A549 (cell line): Measurements from ENCODE around the gene MYO15B. TPM values are rescaled to one million over a fixed set of nuclear protein-coding genes. Genes with fewer than 3 reads are reported as not detected.

Source experiments
- ATAC-seq, 2 experiments: fragments of 200-7000 bp in 1 of 2; fragments of >200 bp in 1 of 2; cut with Nextera tagmentation in 1 of 2; cut with Tn5 transposase in 1 of 2; 3 replicates each; pipeline versions ENCODE4 v1.8.0 to v1.9.1; 2018 to 2020; ENCODE audit warnings: mild to moderate bottlenecking in 1 of 2, moderate library complexity in 1 of 2
- CTCF ChIA-PET: fragments of 300-600 bp; sonication (Branson Sonifier 250); formaldehyde crosslinking; extraction: SDS; loops from one replicate; lab custom pipeline; 2021; ENCODE audit warnings: antibody characterized with exemption, inconsistent platforms; lab: Yijun Ruan, JAX
- POLR2A ChIA-PET: fragments of 350-600 bp; formaldehyde crosslinking; extraction: SDS; loops from one replicate; lab custom pipeline; 2021; ENCODE audit warnings: antibody characterized with exemption, inconsistent platforms; lab: Yijun Ruan, JAX
- DNase-seq, 2 experiments: peaks; one replicate each; pipeline versions ENCODE4 v3.0.0 to v3.0.0-alpha.2; 2011 to 2016; ENCODE audit warnings: low read depth in 1 of 2, low spot score in 1 of 2
- FAIRE-seq: peaks from 2 replicates; lab custom pipeline; 2011; peaks lifted over from hg19 to GRCh38; lab: Jason Lieb, UNC
- H3K27ac ChIP-seq, 2 experiments: fragments of >200 bp; sonication (Bioruptor Twin); formaldehyde crosslinking; 3 replicates each; pipeline ENCODE4 v1.5.1; 2016 to 2017
- H3K4me1 ChIP-seq: fragments of >200 bp; sonication (Bioruptor Twin); formaldehyde crosslinking; 3 replicates; pipeline ENCODE4 v1.6.1; 2016
- H3K4me2 ChIP-seq: fragments of >200 bp; sonication (Bioruptor Twin); formaldehyde crosslinking; 3 replicates; pipeline ENCODE4 v1.6.1; 2016
- H3K4me3 ChIP-seq: fragments of >200 bp; sonication (Bioruptor Twin); formaldehyde crosslinking; 3 replicates; pipeline ENCODE4 v1.5.1; 2016
- H3K9me3 ChIP-seq: fragments of >200 bp; sonication (Bioruptor Twin); formaldehyde crosslinking; 3 replicates; pipeline ENCODE4 v1.6.1; 2016
- ATOH8 ChIP-seq: fragments of 250-450 bp; sonication (Bioruptor Pico); IDR thresholded peaks from 2 replicates; pipeline ENCODE4 v1.5.0; 2020; ENCODE audit warnings: low read depth, mild to moderate bottlenecking, moderate library complexity
- CEBPB ChIP-seq, 2 experiments: fragments of >200 bp in 1 of 2; sonication (Bioruptor Twin) in 1 of 2; formaldehyde crosslinking in 1 of 2; IDR thresholded peaks; 2 replicates each; pipeline ENCODE4 v1.6.1; 2012 to 2016
- EHF ChIP-seq: fragments of 250-450 bp; sonication (Bioruptor Pico); IDR thresholded peaks from 2 replicates; pipeline ENCODE4 v1.5.0; 2020; ENCODE audit warnings: mild to moderate bottlenecking
- EP300 ChIP-seq, 2 experiments: fragments of >200 bp; sonication (Bioruptor Twin); formaldehyde crosslinking; IDR thresholded peaks; 2 replicates in 1 of 2; 3 replicates in 1 of 2; pipeline ENCODE4 v1.6.1; 2016 to 2017
- FOSB ChIP-seq: fragments of 250-450 bp; sonication (Bioruptor Pico); IDR thresholded peaks from 2 replicates; pipeline ENCODE4 v1.5.0; 2020; ENCODE audit warnings: mild to moderate bottlenecking, moderate library complexity
- FOSL2 ChIP-seq, 2 experiments: fragments of 450-650 bp in 1 of 2; fragments of >200 bp in 1 of 2; sonication (Bioruptor Twin) in 1 of 2; formaldehyde crosslinking; IDR thresholded peaks; 2 replicates each; pipeline versions ENCODE4 v1.5.0 to v1.6.1; 2016 to 2020; ENCODE audit warnings: mild to moderate bottlenecking in 1 of 2, moderate library complexity in 1 of 2
- FOXS1 ChIP-seq: fragments of 250-450 bp; sonication (Bioruptor Pico); IDR thresholded peaks from 2 replicates; pipeline ENCODE4 v1.5.0; 2020; ENCODE audit warnings: mild to moderate bottlenecking, moderate library complexity
- GATA3 ChIP-seq: IDR thresholded peaks from 2 replicates; pipeline ENCODE4 v1.6.1; 2012; ENCODE audit warnings: borderline replicate concordance
- HDAC2 ChIP-seq: fragments of 200-600 bp; sonication (generic); IDR thresholded peaks from 2 replicates; pipeline ENCODE4 v1.6.1; 2016
- HES2 ChIP-seq: fragments of >200 bp; sonication (Bioruptor Twin); formaldehyde crosslinking; IDR thresholded peaks from 2 replicates; pipeline ENCODE4 v1.6.1; 2016
- HMGXB4 ChIP-seq: fragments of 250-450 bp; sonication (Bioruptor Pico); IDR thresholded peaks from 2 replicates; pipeline ENCODE4 v1.5.0; 2021; ENCODE audit warnings: mild to moderate bottlenecking, moderate library complexity, borderline replicate concordance
- HOXB5 ChIP-seq: fragments of 250-450 bp; sonication (Bioruptor Pico); IDR thresholded peaks from 2 replicates; pipeline ENCODE4 v1.5.0; 2020; ENCODE audit warnings: mild to moderate bottlenecking, moderate library complexity
- KDM1A ChIP-seq: fragments of 200-600 bp; sonication (generic); IDR thresholded peaks from 2 replicates; pipeline ENCODE4 v1.6.1; 2016; ENCODE audit warnings: low read depth, mild to moderate bottlenecking
- MAFK ChIP-seq: fragments of 450-650 bp; IDR thresholded peaks from 2 replicates; pipeline ENCODE4 v1.6.1; 2014; ENCODE audit not compliant: partially characterized antibody
- PBX3 ChIP-seq: IDR thresholded peaks from 2 replicates; pipeline ENCODE4 v1.6.1; 2012
- RFX5 ChIP-seq: fragments of 450-650 bp; IDR thresholded peaks from 2 replicates; pipeline ENCODE4 v1.7.1; 2014; ENCODE audit warnings: antibody characterized with exemption, mild to moderate bottlenecking, moderate library complexity
- RNF2 ChIP-seq: fragments of 200-600 bp; sonication (generic); IDR thresholded peaks from 2 replicates; pipeline ENCODE4 v1.6.1; 2016; ENCODE audit warnings: low read depth, mild to moderate bottlenecking, antibody characterized with exemption, moderate library complexity, borderline replicate concordance
- TP53 ChIP-seq: fragments of 250-450 bp; sonication (Bioruptor Pico); IDR thresholded peaks from 2 replicates; pipeline ENCODE4 v1.5.0; 2021; ENCODE audit warnings: mild to moderate bottlenecking, moderate library complexity
- ZC3H11A ChIP-seq: fragments of 450-650 bp; IDR thresholded peaks from 2 replicates; pipeline ENCODE4 v1.6.1; 2014; ENCODE audit warnings: antibody characterized with exemption, mild to moderate bottlenecking
- WGBS: methylation state at CpG from one replicate; pipeline ENCODE4 v1.1.6; 2017; ENCODE audit errors: missing lambda C conversion rate; 5-methylcytosine and 5-hydroxymethylcytosine counted together
- polyA plus RNA-seq, 4 experiments: library from polyadenylated mRNA; depleted of rRNA in 3 of 4; stranded (reverse); fragments of >200 nt; fragmentation: RNase III in 1 of 4; extraction: RNeasy Plus Mini Kit Qiagen cat#74134 plus additional on column Dnase treatment in 1 of 4; gene quantifications; 2 replicates in 3 of 4; 3 replicates in 1 of 4; pipeline ENCODE4 v1.2.3, GENCODE V29; 2011 to 2017

The MYO15B gene
- polyA plus RNA-seq, 2 of the 4 experiments (the other 2 are of a cell fraction), result 12.4 to 33.9 TPM

- Histone ChIP-seq H3K27ac (peak overlapping the region; percentile 91 to 92), H3K4me3 (peak overlapping the region; percentile 25; the same call in 1 of the 3 replicates), H3K9me3 (no peaks in the 10 kb centered on the region), H3K4me2 (peak overlapping the region; percentile 79), H3K4me1 (peaks cover 31% of the 10 kb centered on the region)
- TF ChIP-seq EP300 (IDR thresholded peaks at IDR 0.05), result no peak
- no peak for TF ChIP-seq FOXS1 (CRISPR knock-in tag)
- 0 out of 2 replicates have a peak, but pooled peaks have one; percentile 4 for TF ChIP-seq ATOH8 (CRISPR knock-in tag)
- 0 out of 2 replicates have a peak, but pooled peaks have one; percentile 2 for TF ChIP-seq FOSB (CRISPR knock-in tag)
- peak; percentile 8; the same call in 1 of the 2 replicates for TF ChIP-seq EHF
- TF ChIP-seq RFX5, result no peak
- TF ChIP-seq HES2, result no peak
- ChIA-PET CTCF (interaction anchor here (1.5 to 51.3 kb wide), 7 partner anchors 0 to 98 kb away, joined by 3 to 2254 read pairs (median 19); partner anchors contain the start of genes GALK1, RECQL5, SAP30BP and SMIM5), POLR2A (interaction anchor here (0.9 to 2.8 kb wide), 4 partner anchors 14 to 133 kb away, joined by 3 to 15 read pairs (median 6); partner anchors contain the start of genes RECQL5 and SMIM5)
- DNase-seq, result no peak
- 93% methylated on average over 6 of the region's 6 CpGs for WGBS
- peak in 1 of 2 experiments; percentile 2; a peak in 1 of 6 replicates for ATAC-seq
- FAIRE-seq, result no peak
These were observed 59.0 kb downstream of the MYO15B start for GRCh38 chr17:75646638-75646992.

- POLR2A ChIA-PET, result interaction anchor here (0.9 to 2.8 kb wide), 4 partner anchors 14 to 133 kb away, joined by 3 to 15 read pairs (median 6); partner anchors contain the start of genes RECQL5 and SMIM5
- Histone ChIP-seq H3K9me3 (no peaks in the 10 kb centered on the region), H3K4me1 (peaks cover 31% of the 10 kb centered on the region), H3K27ac (peak overlapping the region; percentile 91 to 92), H3K4me3 (no peak overlapping the region), H3K4me2 (peak overlapping the region; percentile 79)
- no peak for DNase-seq
- CTCF ChIA-PET, result interaction anchor here (1.5 to 51.3 kb wide), 7 partner anchors 1 to 98 kb away, joined by 3 to 2254 read pairs (median 19); partner anchors contain the start of genes GALK1, RECQL5, SAP30BP and SMIM5
- WGBS, result 91% methylated on average over 7 of the region's 7 CpGs
- no peak for FAIRE-seq
- ATAC-seq, result no peak
- no peak for TF ChIP-seq ATOH8 (CRISPR knock-in tag)
- no peak for TF ChIP-seq RNF2
- TF ChIP-seq TP53 (CRISPR knock-in tag), result no peak
- TF ChIP-seq HMGXB4, result no peak
- TF ChIP-seq HOXB5 (CRISPR knock-in tag), result no peak
- no peak for TF ChIP-seq FOSL2 (IDR thresholded peaks at IDR 0.05)
- no peak for TF ChIP-seq FOSL2 (CRISPR knock-in tag; IDR thresholded peaks at IDR 0.05)
- no peak for TF ChIP-seq MAFK
- TF ChIP-seq ZC3H11A, result no peak
- TF ChIP-seq CEBPB (IDR thresholded peaks at IDR 0.05), result no peak
- TF ChIP-seq EP300 (IDR thresholded peaks at IDR 0.05), result no peak
- TF ChIP-seq GATA3, result no peak
- no peak for TF ChIP-seq HDAC2
These were observed 59.5 kb downstream of the MYO15B start for GRCh38 chr17:75647061-75647460.

GRCh38 chr17:75647921-75648320 lies 60.3 kb downstream of the MYO15B start:
- WGBS, result 93% methylated on average over 7 of the region's 7 CpGs
- H3K4me2 ChIP-seq, result no peak overlapping the region
- ChIA-PET POLR2A (no interaction called here), CTCF (interaction anchor here (46.9 to 51.3 kb wide), 3 partner anchors 2 to 97 kb away, joined by 1931 to 2254 read pairs (median 2254); partner anchors contain the start of genes GALK1, RECQL5, SAP30BP and SMIM5)
- FAIRE-seq, result no peak
- DNase-seq, result no peak
- no peaks in the 10 kb centered on the region for H3K9me3 ChIP-seq
- H3K4me3 ChIP-seq, result no peak overlapping the region
- TF ChIP-seq PBX3, result no peak
- peak; percentile 41; the same call in 1 of the 2 replicates for TF ChIP-seq KDM1A
- TF ChIP-seq, all 56 proteins: peak for 1
- Histone ChIP-seq H3K4me1 (peaks cover 31% of the 10 kb centered on the region), H3K27ac (peak overlapping the region in 1 of 2 experiments; percentile 92; a peak in 2 of 6 replicates)
- ATAC-seq, result no peak
